Stimulated activated CD8-positive, alpha-beta memory T cell treated with anti-CD3 and anti-CD28 coated beads, Interleukin-12 subunit alpha, Interleukin-12 subunit beta, amount 100 ng/mL, for 1 hour (primary cell): ENCODE measurements around the gene TAF12.
"Not testable (repeated sequence)": the region's sequence is repeated elsewhere in the genome, so short reads cannot be mapped to it uniquely, and the experiment has no call there.

Experiments used
- DNase-seq: peaks from one replicate; pipeline ENCODE4 v3.0.0-alpha.2; 2020; ENCODE audit warnings: low read depth

The TAF12 gene

GRCh38 chr1:28642847-28643635 is at the start of gene TAF12:
Gene TAF12, minus strand, starts transcription at chr1:28643067. Its CDS starts 20,986 bp downstream, at chr1:28622081.
- peak; percentile 84 for DNase-seq

- not testable (repeated sequence) for DNase-seq
Observed at GRCh38 chr1:28691627-28692026, 48.8 kb upstream of the TAF12 start.

- DNase-seq, result no peak
Observed at GRCh38 chr1:28684937-28685336, 42.1 kb upstream of the TAF12 start.

- DNase-seq, result no peak
Observed at GRCh38 chr1:28682840-28683239, 40.0 kb upstream of the TAF12 start.

- DNase-seq, result no peak
Observed at GRCh38 chr1:28680151-28680550, 37.3 kb upstream of the TAF12 start.

- DNase-seq, result no peak
Observed at GRCh38 chr1:28675924-28676257, 33.0 kb upstream of the TAF12 start.

GRCh38 chr1:28672971-28673370 is 30.1 kb upstream of the TAF12 start:
- not testable (repeated sequence) for DNase-seq

- no peak for DNase-seq
Observed at GRCh38 chr1:28671254-28671780, 28.4 kb upstream of the TAF12 start.

- DNase-seq, result no peak
Observed at GRCh38 chr1:28668956-28669723, 26.3 kb upstream of the TAF12 start.

- peak; percentile 73 for DNase-seq
Observed at GRCh38 chr1:28668191-28668955, 25.5 kb upstream of the TAF12 start, which contains the start of gene GMEB1. Gene GMEB1, plus strand, starts transcription at chr1:28668784. Its CDS starts 14,829 bp downstream, at chr1:28683613.

- no peak for DNase-seq
Observed at GRCh38 chr1:28666806-28667205, 23.9 kb upstream of the TAF12 start.

GRCh38 chr1:28663871-28664470 is 21.1 kb upstream of the TAF12 start:
- DNase-seq, result no peak

- DNase-seq, result no peak
Observed at GRCh38 chr1:28656335-28656734, 13.5 kb upstream of the TAF12 start.

- DNase-seq, result not testable (repeated sequence)
Observed at GRCh38 chr1:28655448-28656311, 12.8 kb upstream of the TAF12 start.

- not testable (repeated sequence) for DNase-seq
Observed at GRCh38 chr1:28653870-28654269, 11.0 kb upstream of the TAF12 start.

GRCh38 chr1:28653063-28653462 is 10.2 kb upstream of the TAF12 start:
- not testable (repeated sequence) for DNase-seq

- DNase-seq, result peak; percentile 82
Observed at GRCh38 chr1:28648474-28649198, 5.8 kb upstream of the TAF12 start, which contains the start of gene RNU11. Gene RNU11, plus strand, starts transcription at chr1:28648600.

- DNase-seq, result peak; percentile 81
Observed at GRCh38 chr1:28648008-28648473, 5.2 kb upstream of the TAF12 start.

GRCh38 chr1:28646040-28646439 is 3.2 kb upstream of the TAF12 start:
- DNase-seq, result no peak

GRCh38 chr1:28645406-28645805 is 2.5 kb upstream of the TAF12 start:
- DNase-seq, result not testable (repeated sequence)
